ENCODE results near the gene SERGEF.

Gene SERGEF

DNA sequence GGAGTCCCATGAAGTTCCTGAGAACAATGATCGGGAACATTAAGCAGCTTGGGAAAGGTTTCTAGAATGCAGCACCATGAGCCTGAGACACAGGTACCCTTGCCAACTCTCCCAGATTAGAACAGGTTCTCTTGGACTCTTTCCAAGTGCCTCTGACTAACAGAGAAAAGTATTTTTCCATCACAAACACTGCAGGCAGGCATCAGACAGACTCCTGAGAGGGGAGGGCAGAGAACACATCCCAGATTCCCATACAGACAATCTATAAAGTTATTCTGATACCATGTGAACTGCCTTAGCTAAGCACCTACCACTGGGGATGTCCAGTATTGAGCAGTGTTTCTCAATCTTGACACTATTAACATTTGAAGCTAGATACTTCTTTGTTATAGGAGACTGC lies 27.3 kb downstream of the SERGEF start:
- H3K36me3 ChIP-seq (ENCODE audit: control insufficient read depth, insufficient read depth, low read length) = peaks cover 45% of the 10 kb centered on the region
- H3K27ac ChIP-seq (ENCODE audit: insufficient read depth, low read length, poor library complexity, severe bottlenecking) = no peak overlapping the region
- no peak for DNase-seq

DNA sequence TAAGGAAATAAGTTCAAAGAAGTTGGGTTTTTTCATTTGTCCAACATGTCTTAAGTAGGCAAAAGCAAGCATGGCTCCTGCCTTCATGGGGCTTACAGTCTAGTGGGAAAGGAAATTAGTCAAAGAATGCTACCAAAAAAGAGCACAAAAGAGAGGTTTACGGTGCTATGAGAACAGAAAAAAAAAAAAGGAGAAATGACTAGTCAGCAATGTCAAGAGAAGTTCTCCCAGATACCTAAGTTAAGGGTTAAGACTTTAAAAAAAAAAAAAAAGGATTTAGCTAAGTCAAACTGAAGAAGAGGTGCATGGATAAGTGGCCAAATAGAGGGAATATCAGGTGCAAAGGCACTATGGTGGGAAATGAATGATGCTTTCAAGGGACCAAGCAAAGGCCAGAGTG lies 29.3 kb downstream of the SERGEF start:
- Histone ChIP-seq H3K36me3 (ENCODE audit: control insufficient read depth, insufficient read depth, low read length) (peaks cover 41% of the 10 kb centered on the region), H3K9me3 (ENCODE audit: control insufficient read depth, low read length) (no peaks in the 10 kb centered on the region)

More for the DNA sequence above, 27.3 kb downstream of the SERGEF start:
- H3K4me3 ChIP-seq (ENCODE audit: insufficient read depth, low read depth, low read length, poor library complexity, severe bottlenecking) = no peak overlapping the region
- H3K4me1 ChIP-seq (ENCODE audit: control insufficient read depth, insufficient read depth, low read length, poor library complexity, severe bottlenecking) = no peaks in the 10 kb centered on the region
- H3K27me3 ChIP-seq (replicated peaks; ENCODE audit: control insufficient read depth, insufficient read depth, low read length, poor library complexity, severe bottlenecking) = no peaks in the 10 kb centered on the region
- no peaks in the 10 kb centered on the region for H3K9me3 ChIP-seq (ENCODE audit: control insufficient read depth, low read length)

DNA sequence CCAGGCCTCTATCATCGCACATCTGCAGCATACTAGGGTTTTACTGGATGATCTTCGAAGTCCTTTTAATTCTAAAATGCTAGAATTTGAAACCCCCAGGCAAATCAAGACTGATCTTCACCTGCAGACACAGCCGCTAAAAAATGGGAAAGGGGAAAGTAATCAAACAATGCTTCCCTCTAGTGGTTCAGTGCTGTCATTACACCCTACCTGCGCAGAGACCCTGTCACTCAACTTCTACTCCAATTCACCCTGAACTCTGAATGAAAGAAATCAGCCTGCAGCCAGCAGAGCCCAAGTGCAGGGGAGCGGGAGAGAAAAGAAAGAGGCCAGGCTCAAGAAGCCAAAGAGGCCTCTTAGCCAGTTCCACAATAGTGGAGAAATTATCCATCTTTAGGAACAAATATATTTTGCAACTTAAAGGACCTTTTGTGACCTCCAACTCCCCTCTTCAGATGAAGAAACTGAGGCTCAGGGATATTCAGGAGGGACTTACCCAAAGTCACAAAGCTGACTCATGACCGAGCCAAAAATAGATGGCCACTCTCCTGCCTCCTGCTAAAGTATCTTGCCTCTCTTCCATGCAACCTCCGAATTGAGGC lies 33.0 kb downstream of the SERGEF start:
- Histone ChIP-seq H3K27ac (ENCODE audit: insufficient read depth, low read length, poor library complexity, severe bottlenecking) (no peak overlapping the region), H3K9me3 (ENCODE audit: control insufficient read depth, low read length) (no peaks in the 10 kb centered on the region)
- DNase-seq = peak in 1 of 3 donors; percentile 5

More for the DNA sequence above, 29.3 kb downstream of the SERGEF start:
- Histone ChIP-seq H3K4me3 (ENCODE audit: insufficient read depth, low read depth, low read length, poor library complexity, severe bottlenecking) (no peak overlapping the region), H3K27ac (ENCODE audit: insufficient read depth, low read length, poor library complexity, severe bottlenecking) (no peak overlapping the region), H3K27me3 (replicated peaks; ENCODE audit: control insufficient read depth, insufficient read depth, low read length, poor library complexity, severe bottlenecking) (no peaks in the 10 kb centered on the region), H3K4me1 (ENCODE audit: control insufficient read depth, insufficient read depth, low read length, poor library complexity, severe bottlenecking) (no peaks in the 10 kb centered on the region)
- DNase-seq = no peak

DNA sequence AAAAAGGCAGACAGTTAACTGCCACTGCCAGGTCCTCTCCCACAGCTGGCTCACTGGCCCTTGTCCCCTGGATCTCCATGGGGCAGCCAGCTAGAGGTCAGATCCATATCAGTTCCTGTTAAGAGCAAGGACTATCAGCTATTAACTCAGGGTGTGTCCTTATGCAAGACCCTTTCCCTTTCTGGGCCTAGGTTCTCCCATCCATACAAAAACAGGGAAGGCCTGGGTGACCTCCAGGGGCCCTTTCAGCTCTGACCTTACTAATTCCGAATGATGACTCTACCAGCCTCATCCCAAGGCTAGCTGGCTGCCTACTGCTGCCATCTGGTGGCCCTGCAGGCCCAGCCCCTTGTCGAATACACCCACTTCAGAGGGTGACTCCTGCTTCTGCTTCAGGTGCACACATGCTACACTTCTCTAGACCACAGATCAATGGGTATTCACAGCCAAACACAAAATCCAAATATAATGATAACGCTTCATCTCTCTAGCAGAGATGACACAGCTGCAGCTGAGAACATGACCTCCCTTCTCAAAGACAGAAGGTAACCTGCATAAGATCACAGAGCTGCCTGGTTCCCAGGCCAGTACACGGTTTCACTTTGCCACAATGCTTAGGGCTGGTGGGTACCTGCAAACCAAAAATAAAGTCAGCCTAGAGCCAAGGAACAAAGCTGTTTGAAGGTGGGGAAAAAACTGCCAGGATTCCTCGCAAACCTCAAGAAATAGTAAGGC lies 34.1 kb downstream of the SERGEF start:
- H3K4me3 ChIP-seq (ENCODE audit: insufficient read depth, low read depth, low read length, poor library complexity, severe bottlenecking) = no peak overlapping the region
- H3K27me3 ChIP-seq (replicated peaks; ENCODE audit: control insufficient read depth, insufficient read depth, low read length, poor library complexity, severe bottlenecking) = no peaks in the 10 kb centered on the region
- H3K36me3 ChIP-seq (ENCODE audit: control insufficient read depth, insufficient read depth, low read length) = peaks cover 5% of the 10 kb centered on the region
- DNase-seq = no peak
- no peak overlapping the region for H3K27ac ChIP-seq (ENCODE audit: insufficient read depth, low read length, poor library complexity, severe bottlenecking)
- no peaks in the 10 kb centered on the region for H3K9me3 ChIP-seq (ENCODE audit: control insufficient read depth, low read length)
- H3K4me1 ChIP-seq (ENCODE audit: control insufficient read depth, insufficient read depth, low read length, poor library complexity, severe bottlenecking) = no peaks in the 10 kb centered on the region

More for the DNA sequence above, 33.0 kb downstream of the SERGEF start:
- H3K4me1 ChIP-seq (ENCODE audit: control insufficient read depth, insufficient read depth, low read length, poor library complexity, severe bottlenecking) = no peaks in the 10 kb centered on the region
- no peaks in the 10 kb centered on the region for H3K27me3 ChIP-seq (replicated peaks; ENCODE audit: control insufficient read depth, insufficient read depth, low read length, poor library complexity, severe bottlenecking)
- no peak overlapping the region for H3K4me3 ChIP-seq (ENCODE audit: insufficient read depth, low read depth, low read length, poor library complexity, severe bottlenecking)
- H3K36me3 ChIP-seq (ENCODE audit: control insufficient read depth, insufficient read depth, low read length) = peaks cover 12% of the 10 kb centered on the region

DNA sequence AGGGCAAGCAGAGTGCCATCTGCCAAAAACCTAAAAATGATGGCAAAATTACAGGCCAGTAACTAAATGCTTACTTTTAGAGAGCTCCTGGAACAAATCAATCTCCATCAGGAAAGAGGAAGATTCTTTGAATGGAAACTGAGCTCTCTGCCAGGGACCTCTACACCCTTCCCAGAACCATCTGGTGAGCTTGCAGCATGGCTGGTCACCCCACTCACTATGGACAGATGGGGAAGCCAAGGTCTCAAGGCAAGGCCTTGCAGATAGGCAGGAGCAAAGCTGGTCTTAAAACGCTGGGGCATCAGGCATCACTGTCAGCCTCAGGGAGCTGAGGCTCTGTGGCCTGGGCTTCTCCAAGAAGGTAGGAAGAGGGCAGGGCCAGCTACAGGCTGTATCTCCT lies 36.2 kb downstream of the SERGEF start:
- DNase-seq = no peak
- Histone ChIP-seq H3K36me3 (ENCODE audit: control insufficient read depth, insufficient read depth, low read length) (peaks cover 5% of the 10 kb centered on the region), H3K4me3 (ENCODE audit: insufficient read depth, low read depth, low read length, poor library complexity, severe bottlenecking) (no peak overlapping the region), H3K27me3 (replicated peaks; ENCODE audit: control insufficient read depth, insufficient read depth, low read length, poor library complexity, severe bottlenecking) (no peaks in the 10 kb centered on the region), H3K27ac (ENCODE audit: insufficient read depth, low read length, poor library complexity, severe bottlenecking) (no peak overlapping the region), H3K9me3 (ENCODE audit: control insufficient read depth, low read length) (no peaks in the 10 kb centered on the region), H3K4me1 (ENCODE audit: control insufficient read depth, insufficient read depth, low read length, poor library complexity, severe bottlenecking) (no peaks in the 10 kb centered on the region)

DNA sequence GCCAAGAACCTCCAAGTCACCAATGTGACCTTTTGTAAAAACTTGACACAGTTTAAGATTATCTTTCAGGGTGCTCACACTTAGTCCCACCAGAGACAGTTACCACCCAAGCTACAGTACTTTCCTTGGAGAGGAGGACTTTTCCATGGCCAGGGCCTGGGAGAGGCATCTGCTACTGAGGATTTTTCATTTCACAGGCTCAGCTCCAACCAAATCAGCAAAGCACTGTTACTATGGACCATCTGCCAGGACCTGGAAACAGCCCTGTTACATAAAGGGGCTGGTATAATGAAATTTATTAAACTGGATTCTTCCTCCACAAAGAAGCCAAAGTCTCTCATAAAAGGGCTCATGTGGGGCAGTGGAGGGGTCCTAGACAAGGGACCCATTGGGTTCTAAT lies 38.6 kb downstream of the SERGEF start:
- Histone ChIP-seq H3K9me3 (ENCODE audit: control insufficient read depth, low read length) (no peaks in the 10 kb centered on the region), H3K36me3 (ENCODE audit: control insufficient read depth, insufficient read depth, low read length) (peaks cover 5% of the 10 kb centered on the region), H3K27me3 (replicated peaks; ENCODE audit: control insufficient read depth, insufficient read depth, low read length, poor library complexity, severe bottlenecking) (no peaks in the 10 kb centered on the region), H3K4me1 (ENCODE audit: control insufficient read depth, insufficient read depth, low read length, poor library complexity, severe bottlenecking) (no peaks in the 10 kb centered on the region), H3K27ac (ENCODE audit: insufficient read depth, low read length, poor library complexity, severe bottlenecking) (no peak overlapping the region), H3K4me3 (ENCODE audit: insufficient read depth, low read depth, low read length, poor library complexity, severe bottlenecking) (no peak overlapping the region)
- no peak for DNase-seq

DNA sequence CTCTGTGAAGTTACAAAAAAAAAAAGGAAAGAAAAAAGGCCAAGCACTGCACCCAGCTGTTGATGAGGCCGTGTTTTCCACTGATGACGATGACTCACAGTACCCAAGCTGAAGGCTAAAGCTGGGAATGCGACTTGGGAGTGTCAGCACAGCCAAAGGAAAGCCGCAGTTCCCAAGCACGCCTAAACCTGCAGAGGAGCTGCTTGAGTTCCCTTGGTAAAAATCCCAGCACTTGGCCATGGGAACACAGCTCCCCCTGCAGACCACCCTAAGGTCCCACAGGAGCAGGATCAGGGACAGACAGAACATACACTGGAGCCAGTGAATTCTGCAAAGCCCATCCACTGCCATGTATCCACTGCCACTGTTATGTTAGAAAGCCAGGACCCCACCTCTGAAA lies 39.9 kb downstream of the SERGEF start:
- Histone ChIP-seq H3K27ac (ENCODE audit: insufficient read depth, low read length, poor library complexity, severe bottlenecking) (no peak overlapping the region), H3K4me1 (ENCODE audit: control insufficient read depth, insufficient read depth, low read length, poor library complexity, severe bottlenecking) (no peaks in the 10 kb centered on the region), H3K9me3 (ENCODE audit: control insufficient read depth, low read length) (no peaks in the 10 kb centered on the region), H3K36me3 (ENCODE audit: control insufficient read depth, insufficient read depth, low read length) (peaks cover 5% of the 10 kb centered on the region), H3K27me3 (replicated peaks; ENCODE audit: control insufficient read depth, insufficient read depth, low read length, poor library complexity, severe bottlenecking) (no peaks in the 10 kb centered on the region), H3K4me3 (ENCODE audit: insufficient read depth, low read depth, low read length, poor library complexity, severe bottlenecking) (no peak overlapping the region)
- no peak for DNase-seq

DNA sequence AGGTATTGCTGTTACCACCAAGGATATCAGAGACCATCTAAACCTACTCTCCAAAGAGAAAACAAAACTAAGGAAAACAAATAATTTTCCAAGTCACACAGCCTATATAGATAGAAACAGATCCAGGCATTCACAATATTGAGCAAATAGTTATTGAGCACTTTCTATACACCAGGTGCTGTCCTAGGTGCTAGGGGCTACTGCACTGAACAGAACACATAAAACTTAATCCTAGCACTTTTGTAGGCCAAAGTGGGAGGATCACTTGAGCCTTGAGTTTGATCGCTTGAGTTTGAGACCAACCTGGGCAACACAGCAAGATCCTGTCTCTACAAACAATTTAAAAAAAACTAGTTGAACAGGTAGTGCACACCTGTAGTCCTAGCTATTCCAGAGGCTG lies 44.6 kb downstream of the SERGEF start:
- H3K4me1 ChIP-seq (ENCODE audit: control insufficient read depth, insufficient read depth, low read length, poor library complexity, severe bottlenecking) = no peaks in the 10 kb centered on the region
- no peak overlapping the region for H3K4me3 ChIP-seq (ENCODE audit: insufficient read depth, low read depth, low read length, poor library complexity, severe bottlenecking)
- no peaks in the 10 kb centered on the region for H3K9me3 ChIP-seq (ENCODE audit: control insufficient read depth, low read length)
- H3K27me3 ChIP-seq (replicated peaks; ENCODE audit: control insufficient read depth, insufficient read depth, low read length, poor library complexity, severe bottlenecking) = no peaks in the 10 kb centered on the region
- no peak for DNase-seq
- no peak overlapping the region for H3K27ac ChIP-seq (ENCODE audit: insufficient read depth, low read length, poor library complexity, severe bottlenecking)
- peaks cover 13% of the 10 kb centered on the region for H3K36me3 ChIP-seq (ENCODE audit: control insufficient read depth, insufficient read depth, low read length)

DNA sequence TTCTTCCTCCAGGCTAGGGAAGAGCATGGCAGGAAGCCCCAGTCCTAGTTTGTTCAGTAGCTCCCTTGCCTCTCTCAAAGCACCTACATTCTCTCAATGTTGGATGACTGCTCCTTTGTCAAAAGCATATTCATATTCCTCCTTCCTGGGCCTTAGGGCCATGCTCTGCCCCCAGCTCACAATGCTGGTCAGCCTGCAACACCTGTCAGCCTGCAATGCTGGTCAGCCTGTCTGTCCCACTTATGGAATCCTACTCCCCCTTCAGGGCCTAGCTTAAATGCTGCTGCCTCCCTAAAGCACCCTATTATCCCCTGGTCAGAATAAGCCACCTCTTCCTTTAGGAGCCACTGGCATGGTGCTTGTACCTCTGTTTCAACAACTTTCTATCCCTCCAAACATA lies 45.2 kb downstream of the SERGEF start:
- H3K27me3 ChIP-seq (replicated peaks; ENCODE audit: control insufficient read depth, insufficient read depth, low read length, poor library complexity, severe bottlenecking) = no peaks in the 10 kb centered on the region
- no peak for DNase-seq
- no peaks in the 10 kb centered on the region for H3K9me3 ChIP-seq (ENCODE audit: control insufficient read depth, low read length)
- no peaks in the 10 kb centered on the region for H3K4me1 ChIP-seq (ENCODE audit: control insufficient read depth, insufficient read depth, low read length, poor library complexity, severe bottlenecking)
- no peak overlapping the region for H3K27ac ChIP-seq (ENCODE audit: insufficient read depth, low read length, poor library complexity, severe bottlenecking)
- H3K4me3 ChIP-seq (ENCODE audit: insufficient read depth, low read depth, low read length, poor library complexity, severe bottlenecking) = no peak overlapping the region
- peaks cover 13% of the 10 kb centered on the region for H3K36me3 ChIP-seq (ENCODE audit: control insufficient read depth, insufficient read depth, low read length)

DNA sequence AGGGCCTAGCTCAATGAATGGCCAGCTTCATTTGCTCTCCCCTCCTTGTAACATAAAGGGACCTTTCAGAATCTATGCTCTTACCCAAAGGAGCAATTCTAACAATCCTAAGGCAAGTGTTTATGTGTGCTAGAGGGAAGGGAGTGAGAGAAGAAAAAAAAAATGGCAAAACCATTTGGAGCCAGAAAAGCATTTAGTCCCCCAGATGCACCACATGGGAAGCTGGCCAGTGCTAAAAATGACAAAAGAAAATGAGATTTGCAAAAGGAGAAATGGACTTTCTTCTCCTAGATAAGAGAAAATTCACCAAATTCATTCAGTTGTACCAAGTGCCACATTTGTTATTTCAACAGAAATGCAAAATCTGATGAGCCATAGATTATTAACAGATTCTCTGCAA lies 52.8 kb downstream of the SERGEF start:
- no peak for DNase-seq
- Histone ChIP-seq H3K9me3 (ENCODE audit: control insufficient read depth, low read length) (no peaks in the 10 kb centered on the region), H3K4me3 (ENCODE audit: insufficient read depth, low read depth, low read length, poor library complexity, severe bottlenecking) (no peak overlapping the region), H3K27ac (ENCODE audit: insufficient read depth, low read length, poor library complexity, severe bottlenecking) (no peak overlapping the region), H3K27me3 (replicated peaks; ENCODE audit: control insufficient read depth, insufficient read depth, low read length, poor library complexity, severe bottlenecking) (no peaks in the 10 kb centered on the region), H3K36me3 (ENCODE audit: control insufficient read depth, insufficient read depth, low read length) (peaks cover 42% of the 10 kb centered on the region), H3K4me1 (ENCODE audit: control insufficient read depth, insufficient read depth, low read length, poor library complexity, severe bottlenecking) (no peaks in the 10 kb centered on the region)

Data from effector memory CD4-positive, alpha-beta T cell (primary cell).